Measurements from ENCODE around the gene GLP2R.

GRCh38 chr17:9938764-9939163, 113.0 kb downstream of the GLP2R start:
- TF ChIP-seq GATA2 (IDR thresholded peaks at IDR 0.05; ENCODE audit: low read depth, low read length) (no peak), GATA3 (IDR thresholded peaks at IDR 0.05; ENCODE audit: low read depth, low read length) (no peak)
